ENCODE data around the gene CALML6.

CALML6 gene

DNA sequence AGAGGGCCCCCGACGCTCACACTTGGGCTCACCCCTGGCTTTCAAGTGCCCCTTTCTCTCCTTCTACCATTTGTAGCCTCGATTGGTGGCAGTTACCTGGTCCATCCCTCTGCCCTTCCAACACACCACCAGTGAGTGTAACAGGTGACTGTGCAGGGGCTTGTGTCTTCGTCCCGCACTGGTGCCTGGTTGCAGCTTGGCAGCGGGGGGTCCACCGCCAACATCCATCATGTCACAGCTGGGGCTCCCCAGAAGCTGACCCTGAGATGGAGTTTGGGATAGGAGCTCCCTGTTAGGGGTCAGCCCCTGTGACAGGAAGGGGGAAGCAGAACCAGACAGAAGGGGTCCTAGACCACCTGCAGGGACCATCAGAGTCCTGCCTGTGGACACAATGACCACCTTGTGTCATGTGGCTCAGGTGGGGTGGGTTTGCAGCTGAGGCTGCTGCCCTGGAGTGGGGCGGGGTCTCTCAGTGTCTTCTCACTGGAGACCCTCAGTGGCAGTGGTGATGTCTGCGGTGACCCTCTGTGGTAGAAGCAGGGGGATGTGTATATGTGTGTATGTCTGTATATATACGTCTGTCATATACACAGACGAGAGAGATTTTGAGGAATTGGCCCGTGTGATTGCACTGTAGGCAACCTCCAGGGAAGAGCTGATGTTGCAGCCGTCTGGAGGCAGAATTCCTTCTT, 3.6 kb upstream of the CALML6 start:
- DNase-seq, result no peak

- no peak for DNase-seq
These were observed 724 bp upstream of the CALML6 start for GRCh38 chr1:1914101-1914970.

GRCh38 chr1:1915911-1916840, 1.1 kb downstream of the CALML6 start:
- DNase-seq, result no peak

- no peak for DNase-seq
These were observed 1.8 kb downstream of the CALML6 start for GRCh38 chr1:1916851-1917251.

GRCh38 chr1:1917304-1917976, 2.4 kb downstream of the CALML6 start:
- no peak for DNase-seq

GRCh38 chr1:1917995-1918900, 3.2 kb downstream of the CALML6 start:
- no peak for DNase-seq

DNA sequence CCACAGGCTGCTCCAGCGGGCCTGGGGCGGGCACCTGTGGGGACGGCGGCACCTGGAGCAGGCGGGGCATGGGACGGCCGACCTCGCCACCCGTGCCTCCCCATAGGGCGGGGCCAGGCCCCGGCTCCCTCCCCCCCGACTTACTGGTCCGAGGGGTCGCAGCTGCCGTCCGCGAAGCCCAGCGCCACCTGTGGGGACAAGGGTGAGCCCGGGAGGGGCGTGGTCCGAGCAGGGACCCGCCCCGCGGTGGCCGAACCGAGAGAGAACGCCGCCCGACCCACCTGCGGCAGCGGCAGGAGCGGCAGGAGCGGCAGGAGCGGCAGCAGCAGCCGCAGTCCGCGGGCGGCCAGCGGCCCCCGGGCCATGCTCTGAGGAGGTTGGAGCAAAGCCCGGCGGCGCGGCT, 3.8 kb downstream of the CALML6 start, which contains the start of gene TMEM52:
TSS of gene TMEM52 (minus strand) at position 379 of the 403 bp plus-strand sequence. CDS start at position 365, 14 bp downstream.
- DNase-seq, result no peak

DNA sequence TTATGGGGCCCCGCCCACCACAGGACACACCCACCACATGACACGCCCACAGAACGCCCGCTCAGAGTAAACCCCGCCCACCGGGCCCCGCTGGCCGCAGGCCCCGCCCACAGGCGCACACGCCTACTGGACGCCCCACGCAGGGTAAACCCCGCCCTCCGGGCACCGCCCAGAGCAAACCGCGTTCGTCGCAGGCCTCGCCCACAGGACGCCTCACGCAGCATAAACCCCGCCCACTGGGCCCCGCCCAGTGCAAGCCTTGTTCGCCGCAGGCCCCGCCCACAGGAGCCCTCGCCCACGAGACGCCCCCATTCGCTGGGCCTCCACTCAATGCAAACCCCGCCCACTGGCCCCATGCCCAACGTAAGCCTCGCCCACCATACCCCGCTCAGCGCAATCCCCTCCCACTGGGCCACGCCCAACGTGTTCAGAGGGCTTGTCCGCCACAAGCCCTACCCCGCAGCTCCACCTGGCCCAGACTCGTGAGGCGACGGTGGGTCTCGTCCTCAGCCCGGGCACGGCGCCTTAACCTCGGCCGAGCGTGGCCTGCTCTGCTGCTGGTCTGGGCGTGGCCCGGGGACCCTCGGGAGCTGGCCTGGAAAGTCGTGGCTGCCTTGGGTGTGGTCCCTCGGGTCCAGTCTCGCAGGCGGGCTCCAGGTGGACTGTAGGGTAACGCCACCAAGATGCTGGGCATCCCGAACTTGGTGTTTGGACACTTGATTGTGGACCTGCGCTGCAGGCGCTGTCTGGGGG, 4.4 kb downstream of the CALML6 start:
- DNase-seq, result peak; percentile 100

DNA sequence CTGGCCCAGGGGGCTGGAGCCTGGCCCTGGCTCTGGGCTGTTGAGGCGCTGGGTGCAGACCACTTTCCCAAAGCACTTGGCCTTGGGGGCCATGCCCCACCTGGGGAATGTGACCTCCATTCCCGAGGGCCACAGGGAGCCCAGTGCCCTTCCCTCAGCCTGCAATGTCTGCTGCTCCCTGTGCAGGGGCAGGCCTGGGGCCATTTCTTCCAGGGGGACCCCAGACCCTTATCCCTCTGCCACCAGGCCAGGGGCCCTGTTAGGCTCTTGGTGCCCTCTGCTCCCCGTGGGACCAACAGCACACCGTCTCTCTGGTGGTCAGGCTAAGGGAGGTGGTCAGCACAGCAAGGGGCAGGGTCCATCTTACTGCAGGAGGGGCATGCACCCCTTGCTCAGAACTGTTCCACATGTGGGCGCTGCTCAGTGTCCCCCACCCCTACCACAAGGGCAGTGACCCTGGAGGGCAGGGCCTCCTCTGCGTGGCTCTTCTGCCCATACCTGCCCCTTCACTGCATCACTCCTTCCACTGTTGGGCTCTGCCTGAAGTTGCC, 5.1 kb downstream of the CALML6 start:
- DNase-seq, result no peak

GRCh38 chr1:1920608-1921458, 5.8 kb downstream of the CALML6 start:
- no peak for DNase-seq

GRCh38 chr1:1921459-1921862, 6.4 kb downstream of the CALML6 start:
- DNase-seq, result no peak

- DNase-seq, result no peak
These were observed 7.0 kb downstream of the CALML6 start for GRCh38 chr1:1921901-1922701.

GRCh38 chr1:1922702-1922955, 7.6 kb downstream of the CALML6 start:
- DNase-seq, result no peak

GRCh38 chr1:1922956-1923833, 8.1 kb downstream of the CALML6 start:
- no peak for DNase-seq

DNA sequence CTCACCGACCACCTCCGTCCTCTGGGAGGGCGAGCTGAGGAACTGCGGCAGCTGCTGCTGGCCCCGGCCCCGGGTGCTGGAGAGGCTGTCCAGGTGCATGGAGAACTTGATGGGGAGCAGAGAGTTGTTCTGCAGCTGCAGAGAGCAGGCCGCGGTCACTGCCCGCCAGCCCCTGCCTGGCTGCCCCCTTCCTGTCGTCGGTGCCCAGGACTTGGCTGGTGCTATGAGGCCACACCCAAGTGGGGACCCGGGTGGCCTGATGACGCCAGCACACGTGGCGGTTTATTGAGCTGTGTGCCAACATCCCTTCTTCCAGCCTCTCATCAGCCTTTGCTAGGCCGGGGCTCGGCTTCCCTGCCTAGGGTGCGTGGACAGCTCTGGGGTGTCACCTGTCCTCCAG, 9.3 kb downstream of the CALML6 start:
- no peak for DNase-seq

DNA sequence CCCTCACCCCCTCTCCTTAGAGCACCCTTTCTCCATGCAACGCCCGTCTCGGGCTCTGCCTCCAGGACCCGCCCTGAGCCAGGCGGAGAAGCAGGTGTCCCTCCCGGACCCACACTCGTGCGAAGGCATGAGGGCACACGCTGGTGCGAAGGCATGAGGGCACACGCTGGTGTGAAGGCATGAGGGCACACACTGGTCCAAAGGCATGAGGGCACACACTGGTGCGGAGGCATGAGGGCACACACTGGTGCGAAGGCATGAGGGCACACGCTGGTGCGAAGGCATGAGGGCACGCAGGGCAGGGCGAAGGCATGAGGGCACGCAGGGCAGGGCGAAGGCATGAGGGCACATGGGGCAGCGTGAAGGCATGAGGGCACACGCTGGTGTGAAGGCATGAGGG, 9.8 kb downstream of the CALML6 start:
- DNase-seq, result no peak
